ENCODE measurements around the gene ERBB4. TPM values are rescaled to one million over a fixed set of nuclear protein-coding genes. Genes with fewer than 3 reads are reported as not detected.

ERBB4 gene
- total RNA-seq, 8 experiments from 2014 or later = 0.14 to 27.9 (median 7.9) TPM

DNA sequence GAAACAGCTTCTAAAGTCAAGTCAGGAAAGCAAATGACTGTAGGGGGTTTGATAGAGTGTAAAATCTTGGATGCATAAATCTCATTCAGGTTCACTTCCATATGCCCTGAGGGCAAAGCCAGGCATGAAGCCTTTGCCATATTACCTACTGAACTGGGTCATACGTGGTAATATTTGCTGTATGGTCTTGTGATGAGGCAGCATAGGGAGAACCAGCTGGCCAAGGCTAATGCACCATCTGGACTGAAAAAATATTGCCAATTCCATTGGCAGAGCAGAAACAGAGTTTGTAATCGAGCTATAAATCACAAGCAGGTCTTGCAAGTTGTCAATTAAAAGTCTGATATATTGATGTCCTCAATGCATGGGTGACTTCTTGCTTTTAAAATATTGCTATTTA lies 243.8 kb downstream of the ERBB4 start:
- H3K4me1 ChIP-seq (replicated peaks in 1 of 2) = peaks cover 3 to 12% of the 10 kb centered on the region in 2 donors
- no peak overlapping the region for H3K4me3 ChIP-seq
- peak in 3 of 8 experiments; percentile 25 to 36 (median 32) for ATAC-seq (replicated peaks in 6 of 8)
- H3K27ac ChIP-seq = no peak overlapping the region
- in situ Hi-C loops (cut with MboI; ENCODE audit: low pct_unique_long_range_greater_than_20kb in 2 of 9, low sequenced_read_pairs in 9 of 9, unreplicated experiment in 9 of 9) = no loop called here
- WGBS, 10 experiments = 6 to 100% (median 74%) methylated on average over 1 to 2 of the region's 2 CpGs; no CpG with 5 or more reads in 1 of the 10 experiments

DNA sequence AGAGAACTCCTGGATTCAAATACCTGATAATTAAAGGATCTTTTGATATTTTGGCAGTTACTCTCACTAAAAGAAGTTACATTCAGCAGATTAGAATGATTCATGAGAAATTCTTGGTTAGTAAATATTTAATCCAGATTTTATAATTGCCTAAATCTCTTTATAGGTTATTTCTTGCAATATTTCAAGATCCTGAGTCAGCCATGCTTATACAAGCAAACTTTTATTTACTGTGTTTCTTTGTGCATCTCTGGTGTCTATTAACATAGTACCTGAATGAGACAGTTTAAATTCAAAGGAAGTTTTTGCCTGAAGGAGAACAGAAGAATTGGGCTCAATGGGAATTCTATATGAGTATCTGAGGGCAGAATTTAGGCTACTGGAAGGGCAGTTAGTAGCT lies 249.3 kb downstream of the ERBB4 start:
- Histone ChIP-seq H3K27ac (no peak overlapping the region), H3K4me1 (replicated peaks in 1 of 2) (peaks cover 0 to 2% of the 10 kb centered on the region in 2 donors), H3K4me3 (no peak overlapping the region)
- ATAC-seq (replicated peaks in 6 of 8) = no peak
- in situ Hi-C loops (cut with MboI; ENCODE audit: low pct_unique_long_range_greater_than_20kb in 2 of 9, low sequenced_read_pairs in 9 of 9, unreplicated experiment in 9 of 9) = no loop called here

DNA sequence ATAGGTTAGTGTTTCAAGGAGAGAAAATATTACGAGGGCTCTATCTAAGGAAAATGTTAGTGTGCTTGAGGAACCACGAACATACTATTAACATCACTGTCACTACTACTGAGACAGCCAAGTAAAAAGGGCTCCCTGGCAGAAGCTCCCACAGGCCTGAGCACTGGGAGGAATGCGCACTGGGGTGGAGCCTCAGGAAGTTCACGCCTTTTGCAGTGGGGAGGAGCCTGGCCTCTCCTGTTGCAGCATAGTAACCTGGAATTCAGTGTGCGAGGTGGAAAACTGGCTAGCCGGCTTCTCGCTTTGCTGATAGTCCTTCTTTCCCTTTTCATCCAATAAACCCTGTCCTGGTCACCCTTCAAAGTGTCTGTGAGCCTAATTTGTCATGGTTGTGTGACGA lies 250.3 kb downstream of the ERBB4 start:
- in situ Hi-C loops (cut with MboI; ENCODE audit: low pct_unique_long_range_greater_than_20kb in 2 of 9, low sequenced_read_pairs in 9 of 9, unreplicated experiment in 9 of 9) = no loop called here
- ATAC-seq (replicated peaks in 6 of 8) = no peak
- peaks cover 2 to 6% of the 10 kb centered on the region in 2 donors for H3K4me1 ChIP-seq (replicated peaks in 1 of 2)
- H3K27ac ChIP-seq = no peak overlapping the region
- no peak overlapping the region for H3K4me3 ChIP-seq
- 33 to 97% (median 76%) methylated on average over 3 to 6 of the region's 8 CpGs; no CpG with 5 or more reads in 2 of the 10 experiments for WGBS, 10 experiments

DNA sequence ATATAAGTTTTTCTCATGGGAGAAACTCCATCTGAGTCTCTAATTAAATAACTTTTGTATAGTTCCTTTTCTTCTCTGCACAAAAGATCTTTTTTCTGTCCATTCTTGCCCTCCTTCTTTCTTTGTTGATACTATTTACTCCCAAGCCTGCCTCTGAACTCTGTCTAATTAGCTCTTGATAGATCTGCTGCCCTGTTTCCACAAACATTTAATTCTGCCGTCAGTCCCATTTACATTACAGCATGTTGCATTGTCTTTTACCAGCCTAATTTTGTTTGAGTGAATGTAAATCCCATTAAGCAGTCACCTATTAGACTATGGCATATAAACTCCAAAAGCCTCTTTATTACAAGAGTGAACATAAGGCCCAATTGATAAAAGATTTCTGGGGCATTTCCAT lies 254.4 kb downstream of the ERBB4 start:
- Histone ChIP-seq H3K4me3 (no peak overlapping the region), H3K27ac (no peak overlapping the region), H3K4me1 (replicated peaks in 1 of 2) (peaks cover 2 to 6% of the 10 kb centered on the region in 2 donors)
- peak in 5 of 8 experiments; percentile 32 to 85 (median 57) for ATAC-seq (replicated peaks in 6 of 8)
- in situ Hi-C loops (cut with MboI; ENCODE audit: low pct_unique_long_range_greater_than_20kb in 2 of 9, low sequenced_read_pairs in 9 of 9, unreplicated experiment in 9 of 9) = no loop called here
- 0 to 29% (median 0%) methylated on average over 1 of the region's 1 CpG; no CpG with 5 or more reads in 1 of the 10 experiments for WGBS, 10 experiments

DNA sequence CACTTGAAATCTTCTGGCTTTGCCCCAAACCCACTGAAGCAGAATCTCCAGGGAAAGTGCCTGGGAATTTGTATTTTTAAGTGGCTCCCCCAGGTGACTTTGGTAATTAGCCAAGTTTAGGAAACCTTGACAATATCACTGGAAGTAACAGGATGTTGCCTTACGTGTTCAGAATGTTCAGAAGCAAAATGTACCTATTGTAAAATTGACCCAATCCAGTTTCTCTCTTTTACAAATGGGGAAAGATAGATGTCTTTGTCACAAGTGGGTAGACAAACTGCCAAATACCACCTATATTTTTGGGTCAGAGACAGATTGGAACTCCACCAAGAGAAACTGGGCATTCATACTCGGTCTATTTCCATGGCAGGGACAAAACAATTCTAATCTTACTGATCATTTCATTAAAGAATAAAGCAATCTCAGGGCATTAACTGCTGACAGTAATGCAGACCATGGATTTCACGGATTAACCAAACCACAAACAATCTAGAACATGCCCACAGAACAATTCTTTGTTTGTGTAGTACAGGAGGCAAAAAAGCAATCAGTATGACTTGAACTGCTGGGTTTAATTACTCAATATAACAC lies 255.8 kb downstream of the ERBB4 start:
- ATAC-seq (replicated peaks in 6 of 8) = peak in 1 of 8 experiments; percentile 42
- H3K27ac ChIP-seq = no peak overlapping the region
- H3K4me1 ChIP-seq (replicated peaks in 1 of 2) = peaks cover 4 to 14% of the 10 kb centered on the region in 2 donors
- 6 to 100% (median 80%) methylated on average over 1 to 3 of the region's 3 CpGs for WGBS, 10 experiments
- H3K4me3 ChIP-seq = no peak overlapping the region
- in situ Hi-C loops (cut with MboI; ENCODE audit: low pct_unique_long_range_greater_than_20kb in 2 of 9, low sequenced_read_pairs in 9 of 9, unreplicated experiment in 9 of 9) = no loop called here

DNA sequence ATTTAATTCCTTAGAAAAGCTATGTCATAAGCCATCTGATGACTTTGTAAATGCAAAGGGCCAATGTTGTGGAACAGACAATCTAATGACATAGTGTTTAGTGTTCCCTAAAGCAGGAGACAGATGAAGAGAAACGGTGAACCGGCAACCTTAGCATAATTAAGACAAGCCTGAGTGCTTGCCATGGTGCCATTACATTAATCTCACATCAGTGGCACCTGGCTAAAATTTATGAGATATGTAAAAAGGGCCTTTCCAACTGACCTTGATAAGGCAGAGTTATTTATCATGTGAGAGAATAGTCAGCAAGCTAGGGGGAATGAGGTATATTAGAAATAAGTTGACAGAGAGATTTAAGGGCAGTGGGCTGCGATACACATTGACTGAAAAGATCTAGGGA lies 261.8 kb downstream of the ERBB4 start:
- in situ Hi-C loops (cut with MboI; ENCODE audit: low pct_unique_long_range_greater_than_20kb in 2 of 9, low sequenced_read_pairs in 9 of 9, unreplicated experiment in 9 of 9) = no loop called here

DNA sequence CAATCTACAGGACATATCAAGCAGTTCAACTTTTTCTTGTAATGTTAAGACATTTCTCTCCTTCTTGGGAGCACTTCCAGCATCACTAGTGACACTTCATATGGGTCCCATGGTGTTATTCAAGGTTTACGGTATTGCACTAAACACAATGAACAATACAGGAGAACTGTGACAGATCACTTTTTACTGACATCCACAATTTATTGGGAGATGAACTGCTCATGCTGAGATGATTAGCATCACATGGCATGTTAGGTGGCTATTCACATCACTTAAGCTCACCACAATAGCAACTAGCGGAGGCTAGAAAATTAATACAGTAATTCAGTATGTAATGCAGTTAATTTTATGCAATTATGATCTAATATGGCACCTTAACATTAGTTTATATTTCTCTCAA lies 264.4 kb downstream of the ERBB4 start:
- Histone ChIP-seq H3K4me1 (replicated peaks in 1 of 2) (peaks cover 19 to 36% of the 10 kb centered on the region in 2 donors), H3K27ac (no peak overlapping the region), H3K4me3 (no peak overlapping the region)
- peak in 4 of 8 experiments; percentile 32 to 70 (median 65) for ATAC-seq (replicated peaks in 6 of 8)
- in situ Hi-C loops (cut with MboI; ENCODE audit: low pct_unique_long_range_greater_than_20kb in 2 of 9, low sequenced_read_pairs in 9 of 9, unreplicated experiment in 9 of 9) = no loop called here
- 40 to 100% (median 67%) methylated on average over 1 to 2 of the region's 2 CpGs; no CpG with 5 or more reads in 3 of the 10 experiments for WGBS, 10 experiments

More for the DNA sequence above, 261.8 kb downstream of the ERBB4 start:
- peaks cover 18 to 32% of the 10 kb centered on the region in 2 donors for H3K4me1 ChIP-seq (replicated peaks in 1 of 2)
- 0 to 58% (median 14%) methylated on average over 1 to 3 of the region's 3 CpGs; no CpG with 5 or more reads in 2 of the 10 experiments for WGBS, 10 experiments
- H3K27ac ChIP-seq = no peak overlapping the region
- peak in 5 of 8 experiments; percentile 67 to 94 (median 86) for ATAC-seq (replicated peaks in 6 of 8)
- H3K4me3 ChIP-seq = no peak overlapping the region

DNA sequence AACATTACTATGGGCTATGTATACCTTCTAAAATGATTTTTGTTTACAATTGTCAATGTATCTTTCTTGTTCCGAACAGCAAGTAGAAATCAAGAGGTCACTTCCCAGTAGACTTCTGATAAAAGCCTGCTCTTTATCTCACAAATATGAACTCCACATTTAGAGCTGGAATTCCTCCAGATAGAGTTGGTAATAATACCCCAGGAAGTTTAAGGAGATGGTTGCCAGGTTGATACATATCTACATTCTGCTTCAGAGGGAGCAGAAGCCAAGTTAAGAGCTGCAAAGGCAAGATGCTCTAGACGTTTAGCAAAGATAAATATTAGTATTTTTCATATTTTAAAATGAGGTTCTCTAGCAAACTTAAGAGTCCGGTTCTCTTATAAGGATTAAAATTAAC lies 267.0 kb downstream of the ERBB4 start:
- 27 to 97% (median 78%) methylated on average over 2 to 3 of the region's 3 CpGs for WGBS, 10 experiments

DNA sequence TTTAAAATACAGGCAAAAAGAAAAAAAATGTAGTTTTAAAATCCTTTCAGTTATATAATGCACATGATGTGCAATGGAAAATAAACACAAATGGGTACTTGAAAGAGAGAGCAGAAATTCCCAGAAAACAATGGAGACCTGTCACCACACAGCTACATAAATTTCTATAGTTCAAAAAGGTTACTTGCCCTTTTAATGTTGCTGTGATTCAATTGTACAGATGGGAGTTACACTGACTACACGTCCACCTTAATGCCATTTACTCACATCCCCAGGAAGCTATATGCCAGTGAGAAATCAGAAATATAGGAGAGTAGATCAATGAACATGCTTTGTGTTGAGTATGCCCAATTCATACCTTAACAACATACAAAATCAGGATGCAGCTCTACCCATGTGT lies 269.6 kb downstream of the ERBB4 start:
- peak in 4 of 8 experiments; percentile 68 to 80 (median 72) for ATAC-seq (replicated peaks in 6 of 8)
- in situ Hi-C loops (cut with MboI; ENCODE audit: low pct_unique_long_range_greater_than_20kb in 2 of 9, low sequenced_read_pairs in 9 of 9, unreplicated experiment in 9 of 9) = no loop called here
- WGBS, 10 experiments = 0 to 17% (median 0%) methylated on average over 1 of the region's 1 CpG; no CpG with 5 or more reads in 6 of the 10 experiments
- peaks cover 11 to 26% of the 10 kb centered on the region in 2 donors for H3K4me1 ChIP-seq (replicated peaks in 1 of 2)
- H3K27ac ChIP-seq = no peak overlapping the region
- H3K4me3 ChIP-seq = no peak overlapping the region

More for the DNA sequence above, 267.0 kb downstream of the ERBB4 start:
- no peak overlapping the region for H3K4me3 ChIP-seq
- no peak overlapping the region for H3K27ac ChIP-seq
- in situ Hi-C loops (cut with MboI; ENCODE audit: low pct_unique_long_range_greater_than_20kb in 2 of 9, low sequenced_read_pairs in 9 of 9, unreplicated experiment in 9 of 9) = no loop called here
- H3K4me1 ChIP-seq (replicated peaks in 1 of 2) = peaks cover 18 to 34% of the 10 kb centered on the region in 2 donors
- no peak for ATAC-seq (replicated peaks in 6 of 8)

DNA sequence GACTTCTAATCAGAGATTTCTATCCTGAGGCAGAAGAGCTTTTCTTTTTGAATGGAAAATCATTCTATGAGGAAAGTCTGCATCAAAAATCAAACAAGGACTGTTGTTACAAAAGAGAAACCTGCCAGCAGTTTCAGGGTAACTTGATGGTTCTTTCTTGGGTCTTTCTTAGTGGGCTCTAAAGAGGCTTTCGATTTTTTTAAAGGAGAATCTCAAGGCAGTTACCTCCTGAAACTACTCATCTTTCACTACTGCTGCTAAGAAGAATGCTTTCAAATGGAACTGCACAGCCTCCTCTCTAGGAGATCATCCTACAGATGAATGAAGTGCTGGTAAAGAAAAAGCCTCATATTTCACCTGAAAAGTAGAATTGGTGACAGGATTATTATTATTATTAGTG lies 272.3 kb downstream of the ERBB4 start:
- ATAC-seq (replicated peaks in 6 of 8) = no peak
- in situ Hi-C loops (cut with MboI; ENCODE audit: low pct_unique_long_range_greater_than_20kb in 2 of 9, low sequenced_read_pairs in 9 of 9, unreplicated experiment in 9 of 9) = no loop called here
- WGBS, 10 experiments = 0 to 83% (median 57%) methylated on average over 1 of the region's 1 CpG; no CpG with 5 or more reads in 1 of the 10 experiments
- Histone ChIP-seq H3K4me3 (no peak overlapping the region), H3K27ac (no peak overlapping the region), H3K4me1 (replicated peaks in 1 of 2) (peaks cover 9 to 22% of the 10 kb centered on the region in 2 donors)

DNA sequence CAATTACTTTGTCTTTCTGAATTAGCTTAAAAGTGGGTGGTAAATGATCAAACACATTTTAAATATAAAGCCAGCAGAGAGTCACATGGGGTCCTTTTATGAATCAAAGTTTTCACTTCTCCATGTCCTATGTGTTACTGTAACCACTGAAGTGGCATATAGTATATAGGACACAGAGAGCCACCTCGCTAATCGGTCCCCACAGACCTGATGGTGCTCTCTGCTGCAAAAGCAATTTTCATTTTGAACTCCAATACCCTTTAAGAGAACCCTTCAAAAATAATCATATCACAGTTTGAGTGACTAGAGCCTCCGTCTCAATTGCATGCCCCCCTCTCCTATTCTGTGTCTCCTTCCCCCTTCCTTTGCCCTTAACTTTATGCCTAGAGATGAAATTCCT lies 272.8 kb downstream of the ERBB4 start:
- Histone ChIP-seq H3K27ac (no peak overlapping the region), H3K4me3 (no peak overlapping the region), H3K4me1 (replicated peaks in 1 of 2) (peaks cover 9 to 22% of the 10 kb centered on the region in 2 donors)
- 0 to 100% (median 84%) methylated on average over 1 to 3 of the region's 3 CpGs; no CpG with 5 or more reads in 3 of the 10 experiments for WGBS, 10 experiments
- in situ Hi-C loops (cut with MboI; ENCODE audit: low pct_unique_long_range_greater_than_20kb in 2 of 9, low sequenced_read_pairs in 9 of 9, unreplicated experiment in 9 of 9) = no loop called here
- no peak for ATAC-seq (replicated peaks in 6 of 8)

DNA sequence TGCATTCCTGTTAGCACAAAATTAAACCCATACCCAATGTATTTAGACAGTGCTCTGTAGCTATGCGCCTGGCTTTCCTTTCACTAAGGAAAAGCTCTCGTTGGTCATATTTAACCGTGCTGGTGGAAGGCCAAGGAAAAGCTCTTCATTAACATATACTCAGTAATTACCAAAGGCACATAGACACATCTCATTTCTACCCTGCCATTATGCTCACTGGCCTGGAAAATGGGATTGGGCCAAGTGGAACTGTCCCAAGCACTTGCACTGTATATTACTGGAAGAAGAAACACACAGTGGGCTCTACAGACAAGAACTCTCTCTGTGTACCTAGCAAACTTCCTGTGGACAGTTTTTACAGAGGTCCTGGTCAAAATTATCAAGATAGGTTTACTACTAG lies 274.4 kb downstream of the ERBB4 start:
- WGBS, 10 experiments = 63 to 100% (median 91%) methylated on average over 3 of the region's 3 CpGs; no CpG with 5 or more reads in 4 of the 10 experiments
- H3K4me1 ChIP-seq (replicated peaks in 1 of 2) = peaks cover 7 to 18% of the 10 kb centered on the region in 2 donors
- no peak overlapping the region for H3K27ac ChIP-seq
- in situ Hi-C loops (cut with MboI; ENCODE audit: low pct_unique_long_range_greater_than_20kb in 2 of 9, low sequenced_read_pairs in 9 of 9, unreplicated experiment in 9 of 9) = no loop called here
- no peak for ATAC-seq (replicated peaks in 6 of 8)
- no peak overlapping the region for H3K4me3 ChIP-seq

DNA sequence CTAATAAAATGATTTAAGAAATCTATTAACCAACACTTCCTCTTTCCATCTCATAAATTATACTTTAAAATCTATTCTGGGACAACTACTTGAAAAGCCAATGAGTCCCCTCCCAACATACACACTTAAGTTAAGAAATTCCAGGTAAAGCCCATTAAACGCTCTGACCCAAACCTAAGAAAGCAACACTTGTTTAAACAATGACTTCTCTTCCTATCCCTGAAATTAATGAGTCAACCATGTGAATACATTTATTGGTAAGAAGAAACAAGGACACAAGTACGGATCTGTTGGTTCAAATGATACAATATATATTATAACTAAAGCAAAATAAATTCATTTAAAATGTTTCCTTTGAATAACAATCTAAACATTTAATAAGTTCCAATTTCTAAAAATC lies 279.4 kb downstream of the ERBB4 start:
- no peak for ATAC-seq (replicated peaks in 6 of 8)
- WGBS, 10 experiments = 14 to 100% (median 89%) methylated on average over 1 to 2 of the region's 2 CpGs
- no peak overlapping the region for H3K4me3 ChIP-seq
- H3K27ac ChIP-seq = no peak overlapping the region
- H3K4me1 ChIP-seq (replicated peaks in 1 of 2) = peaks cover 5% of the 10 kb centered on the region in 2 donors
- in situ Hi-C loops (cut with MboI; ENCODE audit: low pct_unique_long_range_greater_than_20kb in 2 of 9, low sequenced_read_pairs in 9 of 9, unreplicated experiment in 9 of 9) = no loop called here

DNA sequence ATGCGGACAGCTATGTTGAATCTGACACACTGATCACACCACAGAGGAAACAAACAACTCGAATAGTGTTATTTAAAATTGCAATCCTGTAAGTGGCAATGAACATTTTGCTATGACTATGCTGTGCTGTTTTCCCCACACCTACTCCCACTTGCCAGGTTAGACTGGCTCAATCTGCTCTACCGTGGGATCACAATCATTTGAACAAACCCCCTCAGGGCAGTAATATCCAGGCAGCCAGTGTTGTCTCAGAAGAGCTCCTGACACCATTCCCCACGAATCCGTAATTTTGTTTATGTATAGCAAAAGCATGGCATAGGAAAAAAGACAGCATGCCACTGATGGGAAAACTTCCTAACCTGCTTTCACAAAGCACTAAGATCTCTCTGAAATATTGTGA lies 284.3 kb downstream of the ERBB4 start:
- ATAC-seq (replicated peaks in 6 of 8) = peak in 7 of 8 experiments; percentile 19 to 82 (median 71)
- 11 to 100% (median 72%) methylated on average over 1 to 5 of the region's 5 CpGs for WGBS, 10 experiments
- Histone ChIP-seq H3K27ac (no peak overlapping the region), H3K4me1 (replicated peaks in 1 of 2) (peaks cover 6 to 7% of the 10 kb centered on the region in 2 donors), H3K4me3 (no peak overlapping the region)
- in situ Hi-C loops (cut with MboI; ENCODE audit: low pct_unique_long_range_greater_than_20kb in 2 of 9, low sequenced_read_pairs in 9 of 9, unreplicated experiment in 9 of 9) = no loop called here
